GM18951 (cell line): ENCODE data around the gene PRKCH.

Experiments used
- POLR2A ChIP-seq: IDR thresholded peaks from 4 replicates; pipeline ENCODE4 v1.6.1; 2011; ENCODE audit warnings: mild to moderate bottlenecking; ENCODE audit not compliant: insufficient read length, insufficient read depth; ENCODE audit errors: extremely low read depth
- in situ Hi-C: fragments of 300-500 bp; cut with MboI; formaldehyde crosslinking; loops from one replicate; pipeline ENCODE4 v1.12.0; 2022; ENCODE audit warnings: low sequenced_read_pairs, mixed read lengths, inconsistent platforms; ENCODE audit not compliant: unreplicated experiment

PRKCH gene

GRCh38 chr14:61372379-61372778 lies 51.0 kb downstream of the PRKCH start:
- TF ChIP-seq POLR2A, result no peak

GRCh38 chr14:61372842-61373555 lies 51.6 kb downstream of the PRKCH start:
- in situ Hi-C loops, result no loop called here
- TF ChIP-seq POLR2A, result no peak

More at GRCh38 chr14:61372379-61372778, 51.0 kb downstream of the PRKCH start:
- in situ Hi-C loops, result no loop called here

DNA sequence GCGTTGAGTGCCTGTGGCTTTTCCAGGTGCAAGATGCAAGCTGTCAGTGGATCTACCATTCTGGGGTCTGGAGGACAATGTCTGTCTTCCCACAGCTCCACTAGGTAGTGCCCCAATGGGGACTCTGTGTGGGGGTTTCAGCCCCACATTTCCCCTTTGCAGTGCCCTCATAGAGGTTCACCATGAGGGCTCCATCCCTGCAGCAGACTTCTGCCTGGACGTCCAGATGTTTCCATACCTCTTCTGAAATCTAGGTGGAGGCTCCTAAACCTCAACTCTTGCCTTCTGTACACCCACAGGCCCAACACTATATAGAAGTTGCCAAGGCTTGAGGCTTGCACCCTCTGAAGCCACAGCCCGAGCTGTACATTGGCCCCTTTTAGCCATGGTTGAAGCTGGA lies 52.9 kb downstream of the PRKCH start:
- in situ Hi-C loops, result no loop called here
- TF ChIP-seq POLR2A, result no peak

- in situ Hi-C loops, result no loop called here
- no peak for TF ChIP-seq POLR2A
These were observed 53.8 kb downstream of the PRKCH start for GRCh38 chr14:61375218-61375617.

- in situ Hi-C loops, result no loop called here
- no peak for TF ChIP-seq POLR2A
These were observed 54.9 kb downstream of the PRKCH start for GRCh38 chr14:61376314-61376713.

GRCh38 chr14:61377749-61378148 lies 56.4 kb downstream of the PRKCH start:
- in situ Hi-C loops, result no loop called here
- TF ChIP-seq POLR2A, result no peak

DNA sequence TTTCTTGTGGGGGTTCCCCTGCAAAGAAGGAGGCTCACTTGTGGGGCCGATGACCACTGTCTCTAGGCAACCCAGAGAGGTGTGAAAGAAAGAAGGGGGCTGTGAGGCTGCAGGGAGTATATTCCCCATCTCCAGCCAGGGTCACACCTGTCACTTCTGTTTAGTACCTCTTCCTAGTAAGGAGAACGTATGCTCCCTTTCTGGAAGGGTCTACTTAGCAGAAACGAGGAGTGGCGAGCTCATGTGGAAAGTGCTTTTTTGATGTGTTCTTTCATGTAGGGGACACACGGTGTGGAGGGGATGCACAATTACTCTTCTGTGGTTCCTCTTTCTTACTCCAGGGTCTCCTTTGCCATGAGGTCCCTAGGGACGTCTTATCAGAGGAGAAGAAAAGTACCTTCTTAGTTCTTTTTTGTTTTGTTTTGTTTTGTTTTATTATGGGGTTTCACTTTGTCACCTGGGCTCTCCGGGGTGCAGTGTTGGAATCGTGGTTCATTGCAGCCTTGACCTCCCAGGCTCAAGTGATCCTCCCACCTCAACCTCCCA lies 58.3 kb downstream of the PRKCH start:
- no peak for TF ChIP-seq POLR2A
- in situ Hi-C loops, result no loop called here

DNA sequence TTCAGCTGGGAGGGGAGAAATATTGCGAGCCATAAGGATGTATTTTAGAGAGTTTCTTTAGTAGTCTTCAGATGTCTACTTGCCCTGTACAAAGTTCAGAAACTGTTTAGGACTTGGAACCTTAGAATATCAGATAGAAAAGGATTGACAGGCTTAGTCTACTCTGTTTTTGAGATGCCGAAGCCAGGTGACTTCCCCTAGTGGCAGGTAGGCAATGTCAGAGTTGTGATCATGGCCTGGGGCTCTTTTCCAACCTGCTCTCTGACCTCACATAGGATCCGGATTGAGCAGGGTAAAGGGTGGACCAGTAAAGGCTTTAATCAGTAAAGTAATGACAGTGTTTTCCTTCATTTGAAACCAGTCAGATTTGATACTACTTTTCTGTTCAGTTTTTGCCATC lies 59.6 kb downstream of the PRKCH start:
- no peak for TF ChIP-seq POLR2A
- in situ Hi-C loops, result no loop called here

DNA sequence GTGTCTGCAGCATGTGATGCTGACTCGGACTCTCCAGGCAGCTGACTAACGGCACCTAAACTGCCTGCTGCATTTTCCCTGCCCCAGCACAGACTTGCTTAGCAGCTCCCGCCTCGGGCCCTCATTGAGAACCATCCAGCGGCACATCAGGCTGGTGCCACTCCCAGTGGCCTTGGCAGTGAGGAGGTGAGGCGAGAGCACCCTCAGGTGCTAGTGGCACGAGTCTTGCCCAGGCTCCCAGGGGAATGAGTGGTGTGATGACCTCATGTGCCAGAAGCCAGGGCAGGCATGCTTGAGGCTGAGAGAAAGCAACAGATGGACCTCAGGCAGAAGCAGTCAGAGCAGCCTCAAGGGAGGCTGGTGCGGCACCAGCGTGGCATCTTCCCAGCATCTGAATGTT lies 60.2 kb downstream of the PRKCH start:
- in situ Hi-C loops, result no loop called here
- TF ChIP-seq POLR2A, result no peak

GRCh38 chr14:61382842-61383241 lies 61.5 kb downstream of the PRKCH start:
- TF ChIP-seq POLR2A, result no peak
- in situ Hi-C loops, result no loop called here

GRCh38 chr14:61385002-61385685 lies 63.8 kb downstream of the PRKCH start:
- TF ChIP-seq POLR2A, result no peak
- in situ Hi-C loops, result no loop called here

GRCh38 chr14:61386173-61386772 lies 64.9 kb downstream of the PRKCH start:
- in situ Hi-C loops, result no loop called here
- no peak for TF ChIP-seq POLR2A

DNA sequence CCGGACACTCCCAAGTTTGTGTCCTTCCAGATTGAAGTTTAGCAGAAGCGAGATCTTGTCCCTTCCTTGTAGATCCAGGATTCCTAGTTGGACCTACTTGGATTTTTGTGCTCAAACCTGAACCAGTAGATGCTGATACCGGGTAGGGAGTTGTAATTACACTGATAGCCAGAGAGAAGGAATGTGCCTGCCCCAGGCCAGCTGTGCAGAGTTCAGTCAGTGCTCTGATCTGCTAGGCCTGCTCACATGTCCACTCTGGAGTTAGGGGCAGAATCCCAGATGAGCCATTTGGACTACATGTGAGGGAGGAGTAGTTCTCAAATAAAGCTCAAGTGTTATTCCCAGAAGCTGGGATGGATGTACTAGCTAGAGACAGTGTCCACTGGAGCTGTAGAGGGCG lies 65.7 kb downstream of the PRKCH start:
- in situ Hi-C loops, result no loop called here

More for the DNA sequence above, 65.7 kb downstream of the PRKCH start:
- TF ChIP-seq POLR2A, result no peak
